Peyer's patch (tissue), 4 donors: ENCODE results near the gene MLXIP. TPM values are rescaled to one million over a fixed set of nuclear protein-coding genes. Genes with fewer than 3 reads are reported as not detected.

Experiments used
- DNase-seq, 3 donors: peaks; one replicate each; pipeline ENCODE4 v3.0.0-alpha.2; 2017 to 2019
- H3K27ac ChIP-seq, 4 donors: fragments of 200-600 bp; sonication (generic); one replicate each; pipeline ENCODE4 v1.5.1; 2016 to 2019
- H3K27me3 ChIP-seq, 2 donors: fragments of 200-600 bp; sonication (generic); one replicate each; pipeline ENCODE4 v1.5.1; 2019
- H3K36me3 ChIP-seq, 3 donors: fragments of 200-600 bp; sonication (generic); one replicate each; pipeline ENCODE4 v1.5.1; 2016 to 2019
- H3K4me1 ChIP-seq, 4 donors: fragments of 200-600 bp; sonication (generic); one replicate each; pipeline ENCODE4 v1.5.1; 2016 to 2019
- H3K4me3 ChIP-seq, 4 donors: fragments of 200-600 bp; sonication (generic); 1 replicate in 3 of 4; 2 replicates in 1 of 4; pipeline ENCODE4 v1.5.1; 2016 to 2019; ENCODE audit warnings: mild to moderate bottlenecking in 1 of 4
- H3K9me3 ChIP-seq, 4 donors: fragments of 200-600 bp; sonication (generic); one replicate each; pipeline ENCODE4 v1.5.1; 2016 to 2019; ENCODE audit warnings: mild to moderate bottlenecking in 1 of 4
- CTCF ChIP-seq, 6 experiments: fragments of 450-650 bp in 4 of 6; fragments of 200-600 bp in 2 of 6; sonication (generic) in 1 of 6; IDR thresholded peaks; one replicate each; pipeline ENCODE4 v1.5.1; 2017 to 2019; ENCODE audit warnings: antibody characterized with exemption in 6 of 6, mild to moderate bottlenecking in 3 of 6, moderate library complexity in 1 of 6
- POLR2A ChIP-seq, 2 donors: fragments of 450-650 bp; IDR thresholded peaks; one replicate each; pipeline ENCODE4 v1.5.1; 2017; ENCODE audit warnings: antibody characterized with exemption in 2 of 2, mild to moderate bottlenecking in 2 of 2, moderate library complexity in 2 of 2
- total RNA-seq, 4 donors: library from RNA; depleted of rRNA; stranded (reverse); fragments of >200 nt; gene quantifications; one replicate each; pipeline ENCODE4 v1.1.0, GENCODE V29; 2016

MLXIP gene
- total RNA-seq, 4 donors from 2014 or later, result 41.5 to 157 (median 98.3) TPM

- no peaks in the 10 kb centered on the region for H3K27me3 ChIP-seq
- H3K9me3 ChIP-seq, result no peaks in the 10 kb centered on the region
- no peaks in the 10 kb centered on the region for H3K36me3 ChIP-seq
- peaks cover 4 to 74% (median 10%) of the 10 kb centered on the region in 4 donors for H3K4me1 ChIP-seq
- H3K4me3 ChIP-seq, result no peak overlapping the region
- H3K27ac ChIP-seq, result peak overlapping the region in 1 of 4 donors; percentile 72
- peak in 1 of 3 donors; percentile 9 for DNase-seq
- TF ChIP-seq POLR2A (IDR thresholded peaks at IDR 0.05) (no peak), CTCF (IDR thresholded peaks at IDR 0.05) (no peak)
These were observed 15.7 kb downstream of the MLXIP start for GRCh38 chr12:122094137-122094734.

- Histone ChIP-seq H3K4me3 (no peak overlapping the region), H3K9me3 (no peaks in the 10 kb centered on the region), H3K4me1 (peaks cover 4 to 74% (median 13%) of the 10 kb centered on the region in 4 donors), H3K36me3 (no peaks in the 10 kb centered on the region), H3K27ac (peak overlapping the region in 2 of 4 donors; percentile 34 to 72), H3K27me3 (no peaks in the 10 kb centered on the region)
- peak in 1 of 3 donors; percentile 37 for DNase-seq
- TF ChIP-seq POLR2A (IDR thresholded peaks at IDR 0.05) (no peak), CTCF (IDR thresholded peaks at IDR 0.05) (no peak)
These were observed 16.4 kb downstream of the MLXIP start for GRCh38 chr12:122094735-122095631.

- DNase-seq, result peak in 2 of 3 donors; percentile 9 to 10
- peaks cover 4 to 77% (median 15%) of the 10 kb centered on the region in 4 donors for H3K4me1 ChIP-seq
- H3K27ac ChIP-seq, result peak overlapping the region in 3 of 4 donors; percentile 18 to 83 (median 81)
- no peak overlapping the region for H3K4me3 ChIP-seq
- no peaks in the 10 kb centered on the region for H3K9me3 ChIP-seq
- H3K36me3 ChIP-seq, result no peaks in the 10 kb centered on the region
- no peak for TF ChIP-seq CTCF (IDR thresholded peaks at IDR 0.05)
- TF ChIP-seq POLR2A (IDR thresholded peaks at IDR 0.05), result no peak
- H3K27me3 ChIP-seq, result no peaks in the 10 kb centered on the region
These were observed 17.5 kb downstream of the MLXIP start for GRCh38 chr12:122096014-122096413.

- Histone ChIP-seq H3K27ac (peak overlapping the region; percentile 18 to 83 (median 69)), H3K4me1 (peaks cover 4 to 74% (median 15%) of the 10 kb centered on the region in 4 donors), H3K4me3 (no peak overlapping the region), H3K27me3 (no peaks in the 10 kb centered on the region), H3K9me3 (no peaks in the 10 kb centered on the region), H3K36me3 (no peaks in the 10 kb centered on the region)
- TF ChIP-seq POLR2A (IDR thresholded peaks at IDR 0.05) (no peak), CTCF (IDR thresholded peaks at IDR 0.05) (no peak)
- DNase-seq, result peak in 2 of 3 donors; percentile 48 to 50
These were observed 18.1 kb downstream of the MLXIP start for GRCh38 chr12:122096591-122097149.

- no peaks in the 10 kb centered on the region for H3K36me3 ChIP-seq
- TF ChIP-seq POLR2A (IDR thresholded peaks at IDR 0.05) (no peak), CTCF (IDR thresholded peaks at IDR 0.05) (no peak)
- no peak for DNase-seq
- H3K4me1 ChIP-seq, result peaks cover 8 to 74% (median 15%) of the 10 kb centered on the region in 4 donors
- no peaks in the 10 kb centered on the region for H3K9me3 ChIP-seq
- H3K27ac ChIP-seq, result peak overlapping the region; percentile 57 to 83 (median 72)
- no peaks in the 10 kb centered on the region for H3K27me3 ChIP-seq
- H3K4me3 ChIP-seq, result no peak overlapping the region
These were observed 19.0 kb downstream of the MLXIP start for GRCh38 chr12:122097584-122097926.
